GM18499 (cell line): ENCODE measurements around the gene HEATR9.
A peak's percentile ranks its signal among the peaks of the same experiment; 100 is the strongest.

Experiments
- ATAC-seq: cut with Tn5 transposase; IDR thresholded peaks from one replicate; pipeline ENCODE4 v1.9.1; 2021; ENCODE audit warnings: moderate number of reproducible peaks; ENCODE audit not compliant: insufficient read depth, unreplicated experiment

HEATR9 gene

GRCh38 chr17:35816723-35817122 is 52.0 kb downstream of the HEATR9 start:
- ATAC-seq: no peak

- ATAC-seq: no peak
Observed at GRCh38 chr17:35812456-35812855, 56.2 kb downstream of the HEATR9 start.

GRCh38 chr17:35811759-35812158 is 56.9 kb downstream of the HEATR9 start:
- no peak for ATAC-seq

GRCh38 chr17:35809855-35810461 is 58.7 kb downstream of the HEATR9 start:
- ATAC-seq: no peak

GRCh38 chr17:35808962-35809854 is 59.5 kb downstream of the HEATR9 start, which contains the start of gene TAF15:
TSS of gene TAF15 (plus strand) at chr17:35809484. CDS start at chr17:35809570, 86 bp downstream.
- peak; percentile 58 for ATAC-seq

- no peak for ATAC-seq
Observed at GRCh38 chr17:35808240-35808961, 60.3 kb downstream of the HEATR9 start.

GRCh38 chr17:35807371-35808144 is 61.1 kb downstream of the HEATR9 start:
- ATAC-seq: no peak
